Gastroesophageal sphincter (tissue), 3 donors: ENCODE measurements around the gene FIBP.

ENCODE experiments used
- EP300 ChIP-seq: sonication (generic); formaldehyde crosslinking; IDR thresholded peaks from one replicate; pipeline ENCODE4 v1.6.1; 2017; ENCODE audit warnings: antibody characterized with exemption, mild to moderate bottlenecking
- POLR2A ChIP-seq, 2 donors: fragments of 450-650 bp; IDR thresholded peaks; one replicate each; pipeline ENCODE4 v1.6.1; 2017; ENCODE audit warnings: antibody characterized with exemption in 2 of 2, mild to moderate bottlenecking in 2 of 2, moderate library complexity in 1 of 2
- TF ChIP-seq, protein P1 (sequence below), 4 experiments: fragments of 200-600 bp in 2 of 4; fragments of 450-650 bp in 2 of 4; sonication (generic) in 1 of 4; IDR thresholded peaks; one replicate each; pipeline ENCODE4 v1.5.1; 2017 to 2019; ENCODE audit warnings: antibody characterized with exemption in 4 of 4, mild to moderate bottlenecking in 2 of 4, moderate library complexity in 2 of 4

DNA sequence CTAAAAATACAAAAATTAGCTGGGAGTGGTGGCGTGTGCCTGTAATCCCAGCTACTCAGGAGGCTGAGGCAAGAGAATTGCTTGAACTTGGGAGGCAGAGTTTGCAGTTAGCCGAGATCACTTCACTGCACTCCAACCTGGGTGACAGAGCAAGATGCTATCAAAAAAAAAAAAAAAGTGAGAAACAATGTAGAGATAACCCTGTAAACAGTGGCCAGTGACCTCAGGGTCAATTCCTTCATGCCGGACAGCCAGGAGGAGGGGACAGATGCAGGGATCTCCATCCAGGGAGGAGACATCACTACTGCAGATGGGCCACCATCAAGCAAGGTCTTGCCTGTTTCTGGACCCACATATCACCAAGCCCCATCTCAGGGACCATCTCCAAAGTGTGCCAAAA, 40.5 kb downstream of the FIBP start:
- TF ChIP-seq EP300 (no peak), POLR2A (IDR thresholded peaks at IDR 0.05) (no peak)
- TF ChIP-seq, protein P1, sequence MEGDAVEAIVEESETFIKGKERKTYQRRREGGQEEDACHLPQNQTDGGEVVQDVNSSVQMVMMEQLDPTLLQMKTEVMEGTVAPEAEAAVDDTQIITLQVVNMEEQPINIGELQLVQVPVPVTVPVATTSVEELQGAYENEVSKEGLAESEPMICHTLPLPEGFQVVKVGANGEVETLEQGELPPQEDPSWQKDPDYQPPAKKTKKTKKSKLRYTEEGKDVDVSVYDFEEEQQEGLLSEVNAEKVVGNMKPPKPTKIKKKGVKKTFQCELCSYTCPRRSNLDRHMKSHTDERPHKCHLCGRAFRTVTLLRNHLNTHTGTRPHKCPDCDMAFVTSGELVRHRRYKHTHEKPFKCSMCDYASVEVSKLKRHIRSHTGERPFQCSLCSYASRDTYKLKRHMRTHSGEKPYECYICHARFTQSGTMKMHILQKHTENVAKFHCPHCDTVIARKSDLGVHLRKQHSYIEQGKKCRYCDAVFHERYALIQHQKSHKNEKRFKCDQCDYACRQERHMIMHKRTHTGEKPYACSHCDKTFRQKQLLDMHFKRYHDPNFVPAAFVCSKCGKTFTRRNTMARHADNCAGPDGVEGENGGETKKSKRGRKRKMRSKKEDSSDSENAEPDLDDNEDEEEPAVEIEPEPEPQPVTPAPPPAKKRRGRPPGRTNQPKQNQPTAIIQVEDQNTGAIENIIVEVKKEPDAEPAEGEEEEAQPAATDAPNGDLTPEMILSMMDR (IDR thresholded peaks at IDR 0.05) = no peak
